GM13976 (cell line): ENCODE measurements around the gene TRIM32.

ENCODE experiments used
- DNase-seq: peaks from one replicate; pipeline ENCODE4 v3.0.0; 2012; ENCODE audit warnings: low spot score
- in situ Hi-C: fragments of 300-500 bp; cut with MboI; formaldehyde crosslinking; loops from one replicate; pipeline ENCODE4 v1.12.0; 2022; ENCODE audit warnings: low sequenced_read_pairs, mixed read lengths, inconsistent platforms; ENCODE audit not compliant: unreplicated experiment
- TF ChIP-seq, protein P1 (sequence below): IDR thresholded peaks from 2 replicates; pipeline ENCODE4 v1.5.1; 2012; ENCODE audit warnings: borderline replicate concordance, mild to moderate bottlenecking; ENCODE audit not compliant: insufficient read depth; ENCODE audit errors: extremely low read depth, missing control alignments, control extremely low read depth

Gene TRIM32

DNA sequence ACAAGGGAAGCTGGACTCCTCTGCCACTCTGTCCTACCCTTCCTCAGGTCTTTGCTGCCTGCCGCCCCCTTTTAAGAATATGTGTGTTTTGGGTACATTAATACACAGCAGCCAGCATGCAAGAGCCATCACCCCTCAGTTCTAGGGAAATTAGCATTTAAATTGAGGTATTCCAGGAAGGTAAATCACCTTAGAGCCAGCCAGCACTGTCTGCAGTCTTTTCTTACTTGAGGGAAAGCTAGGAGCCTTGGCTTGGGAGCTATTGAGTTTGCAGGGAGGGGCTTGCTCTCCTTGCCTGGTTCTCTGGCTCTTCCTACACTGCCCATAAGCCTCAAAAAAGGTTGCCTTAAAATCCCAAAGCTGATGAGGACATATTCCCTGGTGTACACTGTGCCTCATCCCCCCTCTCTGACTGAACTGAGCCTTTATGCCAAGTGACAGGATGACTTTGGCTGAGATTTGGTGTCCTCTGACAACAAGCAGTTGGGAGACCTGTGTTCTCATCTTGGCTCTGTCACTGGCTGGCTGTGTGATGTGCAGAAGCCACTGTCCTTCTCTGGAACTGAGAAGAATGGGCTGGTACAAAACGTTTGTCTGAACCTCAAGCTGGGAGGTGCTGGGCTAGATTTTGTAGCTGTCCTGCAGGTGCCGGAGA, 54.1 kb downstream of the TRIM32 start:
- in situ Hi-C loops, result loop anchor here (10.0 to 25.0 kb wide), 2 partner anchors 114 to 671 kb away; partner anchors contain the start of gene ASTN2
- TF ChIP-seq, protein P1, sequence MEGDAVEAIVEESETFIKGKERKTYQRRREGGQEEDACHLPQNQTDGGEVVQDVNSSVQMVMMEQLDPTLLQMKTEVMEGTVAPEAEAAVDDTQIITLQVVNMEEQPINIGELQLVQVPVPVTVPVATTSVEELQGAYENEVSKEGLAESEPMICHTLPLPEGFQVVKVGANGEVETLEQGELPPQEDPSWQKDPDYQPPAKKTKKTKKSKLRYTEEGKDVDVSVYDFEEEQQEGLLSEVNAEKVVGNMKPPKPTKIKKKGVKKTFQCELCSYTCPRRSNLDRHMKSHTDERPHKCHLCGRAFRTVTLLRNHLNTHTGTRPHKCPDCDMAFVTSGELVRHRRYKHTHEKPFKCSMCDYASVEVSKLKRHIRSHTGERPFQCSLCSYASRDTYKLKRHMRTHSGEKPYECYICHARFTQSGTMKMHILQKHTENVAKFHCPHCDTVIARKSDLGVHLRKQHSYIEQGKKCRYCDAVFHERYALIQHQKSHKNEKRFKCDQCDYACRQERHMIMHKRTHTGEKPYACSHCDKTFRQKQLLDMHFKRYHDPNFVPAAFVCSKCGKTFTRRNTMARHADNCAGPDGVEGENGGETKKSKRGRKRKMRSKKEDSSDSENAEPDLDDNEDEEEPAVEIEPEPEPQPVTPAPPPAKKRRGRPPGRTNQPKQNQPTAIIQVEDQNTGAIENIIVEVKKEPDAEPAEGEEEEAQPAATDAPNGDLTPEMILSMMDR, result no peak
- no peak for DNase-seq

DNA sequence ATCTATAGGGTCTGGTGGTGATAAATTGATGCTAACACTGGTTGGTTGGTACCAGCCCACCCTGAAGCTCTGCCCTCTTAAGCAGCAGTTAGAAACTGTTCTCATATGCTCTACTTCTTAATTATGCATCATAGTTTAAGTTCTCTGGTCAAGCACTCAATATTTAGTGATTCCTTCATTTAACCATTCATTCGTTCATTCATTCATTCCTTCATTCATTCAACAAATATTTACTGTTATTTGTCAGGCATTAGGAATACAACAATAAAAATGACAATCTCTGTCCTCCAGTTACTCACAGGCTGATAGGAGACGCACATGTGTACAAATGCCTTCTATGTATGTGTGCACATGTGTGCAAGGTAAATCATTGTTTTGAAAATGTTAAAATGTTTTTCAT, 54.6 kb downstream of the TRIM32 start:
- no peak for DNase-seq
- TF ChIP-seq, protein P1, result no peak
- in situ Hi-C loops, result loop anchor here (10.0 to 25.0 kb wide), 2 partner anchors 113 to 671 kb away; partner anchors contain the start of gene ASTN2

DNA sequence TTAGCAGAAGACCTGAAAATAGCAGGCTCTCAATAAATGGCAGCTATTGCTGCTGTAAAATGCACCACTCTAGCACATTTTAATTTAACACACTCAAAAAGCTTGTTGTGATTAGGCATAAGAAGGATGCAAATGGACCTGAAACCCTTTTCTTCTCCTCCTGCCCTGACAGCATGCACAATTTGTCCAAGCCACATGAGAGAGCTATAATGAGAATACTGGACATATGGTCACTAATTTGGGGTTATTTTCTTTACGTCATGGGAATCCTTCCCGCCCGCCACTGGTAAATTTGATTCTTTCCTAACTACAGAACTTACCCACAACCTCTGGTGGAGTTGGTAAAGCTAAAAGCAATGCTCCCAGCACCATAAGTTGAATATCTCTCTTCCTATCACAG, 62.1 kb downstream of the TRIM32 start:
- in situ Hi-C loops, result loop anchor here (10.0 to 25.0 kb wide), 2 partner anchors 106 to 663 kb away; partner anchors contain the start of gene ASTN2
- DNase-seq, result no peak
- TF ChIP-seq, protein P1, result no peak

DNA sequence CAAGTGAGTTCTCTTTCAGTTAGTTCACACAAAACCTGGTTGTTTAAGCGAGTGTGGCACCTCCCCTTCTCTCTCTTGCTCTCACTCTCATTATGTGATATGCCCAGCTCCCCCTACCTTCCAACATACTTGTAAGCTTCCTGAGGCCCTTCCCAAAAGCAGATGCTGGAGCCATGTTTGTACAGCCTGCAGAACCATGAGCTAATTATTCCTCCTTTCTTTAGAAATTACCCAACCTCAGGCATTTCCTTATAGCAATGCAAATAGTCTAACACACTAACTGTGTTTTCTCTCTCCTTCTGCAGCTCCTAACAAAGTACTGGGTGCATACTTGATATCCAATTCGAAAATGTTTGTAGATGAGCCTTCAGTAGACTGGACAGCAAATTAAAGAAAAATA, 62.7 kb downstream of the TRIM32 start:
- no peak for DNase-seq
- TF ChIP-seq, protein P1, result no peak
- in situ Hi-C loops, result loop anchor here (10.0 to 25.0 kb wide), 2 partner anchors 105 to 663 kb away; partner anchors contain the start of gene ASTN2

DNA sequence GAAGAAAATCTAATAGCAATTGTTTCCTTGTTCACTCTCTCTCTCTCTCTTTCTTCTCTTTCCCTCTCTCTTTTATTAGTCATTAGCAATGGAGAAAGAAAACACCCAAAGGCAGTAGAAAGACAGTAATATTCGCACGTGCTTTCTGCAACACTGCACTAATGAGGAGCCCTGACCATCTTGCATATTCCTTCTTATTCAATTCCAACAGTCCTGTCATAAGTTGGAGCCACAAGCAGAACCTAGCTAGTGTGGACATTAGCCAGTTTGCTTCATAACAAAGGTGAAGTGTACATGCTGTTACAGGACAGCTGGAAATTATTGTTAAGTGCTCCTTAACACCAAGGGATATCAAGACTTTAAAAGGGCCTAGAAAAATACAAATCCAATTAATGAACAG, 63.4 kb downstream of the TRIM32 start:
- in situ Hi-C loops, result no loop called here
- no peak for DNase-seq
- TF ChIP-seq, protein P1, result no peak
